GM18498 (cell line): ENCODE data around the gene RBP7.
"Not testable (repeated sequence)": the region's sequence is repeated elsewhere in the genome, so short reads cannot be mapped to it uniquely, and the experiment has no call there.

Experiments used
- ATAC-seq: cut with Tn5 transposase; IDR thresholded peaks from one replicate; pipeline ENCODE4 v1.9.1; 2021; ENCODE audit warnings: mild to moderate bottlenecking, moderate library complexity; ENCODE audit not compliant: unreplicated experiment

Gene RBP7

GRCh38 chr1:9996624-9997582 lies at the start of gene RBP7:
TSS of gene RBP7 (plus strand) at chr1:9997228. CDS start at chr1:9997259, 31 bp downstream.
- no peak for ATAC-seq

GRCh38 chr1:9957726-9958125 lies 39.3 kb upstream of the RBP7 start:
- ATAC-seq, result no peak

- no peak for ATAC-seq
Observed at GRCh38 chr1:9960011-9960410, 37.0 kb upstream of the RBP7 start.

- ATAC-seq, result no peak
Observed at GRCh38 chr1:9960706-9961562, 36.1 kb upstream of the RBP7 start.

GRCh38 chr1:9984253-9984652 lies 12.8 kb upstream of the RBP7 start:
- no peak for ATAC-seq

- ATAC-seq, result no peak
Observed at GRCh38 chr1:9985001-9985400, 12.0 kb upstream of the RBP7 start.

- no peak for ATAC-seq
Observed at GRCh38 chr1:9989773-9990172, 7.3 kb upstream of the RBP7 start.

- ATAC-seq, result no peak
Observed at GRCh38 chr1:9990944-9991343, 6.1 kb upstream of the RBP7 start.

- ATAC-seq, result no peak
Observed at GRCh38 chr1:9992910-9993309, 4.1 kb upstream of the RBP7 start.

GRCh38 chr1:9993561-9994075 lies 3.4 kb upstream of the RBP7 start:
- ATAC-seq, result no peak

GRCh38 chr1:10001016-10001665 lies 4.1 kb downstream of the RBP7 start:
- no peak for ATAC-seq

- ATAC-seq, result not testable (repeated sequence)
Observed at GRCh38 chr1:10005248-10005647, 8.2 kb downstream of the RBP7 start.

- ATAC-seq, result no peak
Observed at GRCh38 chr1:10007169-10007568, 10.1 kb downstream of the RBP7 start.

- ATAC-seq, result no peak
Observed at GRCh38 chr1:10014016-10014415, 17.0 kb downstream of the RBP7 start.

GRCh38 chr1:10019561-10019960 lies 22.5 kb downstream of the RBP7 start:
- no peak for ATAC-seq

GRCh38 chr1:10020086-10020485 lies 23.1 kb downstream of the RBP7 start:
- no peak for ATAC-seq

GRCh38 chr1:10020678-10021077 lies 23.6 kb downstream of the RBP7 start:
- not testable (repeated sequence) for ATAC-seq

GRCh38 chr1:10021992-10022391 lies 25.0 kb downstream of the RBP7 start:
- not testable (repeated sequence) for ATAC-seq

GRCh38 chr1:10022656-10023055 lies 25.6 kb downstream of the RBP7 start:
- no peak for ATAC-seq

- ATAC-seq, result no peak
Observed at GRCh38 chr1:10025354-10025753, 28.3 kb downstream of the RBP7 start.

GRCh38 chr1:10027027-10027426 lies 30.0 kb downstream of the RBP7 start:
- no peak for ATAC-seq
